Measurements from ENCODE around the gene BRCA2.
A peak's percentile ranks its signal among the peaks of the same experiment; 100 is the strongest.

The BRCA2 gene

DNA sequence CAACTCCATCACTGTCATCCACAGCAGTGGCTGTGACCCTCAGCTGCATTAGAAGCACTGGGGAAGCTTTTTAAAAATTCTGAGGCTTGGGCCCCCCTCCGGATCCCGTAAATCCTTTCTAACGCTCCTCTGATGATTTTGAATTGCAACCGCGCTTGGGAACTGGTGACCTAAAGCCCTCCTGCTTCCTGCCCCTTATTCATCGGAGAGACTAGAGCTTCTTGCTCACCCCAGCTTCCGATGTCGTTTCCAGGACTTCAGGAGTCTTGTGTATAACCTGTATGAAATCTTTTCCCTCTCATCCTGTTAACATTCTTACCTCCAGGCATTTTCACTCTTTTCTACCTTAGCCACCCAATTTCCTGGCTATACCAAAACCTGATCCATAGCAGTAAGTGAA lies 14.9 kb upstream of the BRCA2 start:
- H3K36me3 ChIP-seq (ENCODE audit: insufficient read depth, low read length): no peaks in the 10 kb centered on the region
- no peaks in the 10 kb centered on the region for H3K9me3 ChIP-seq (ENCODE audit: control insufficient read depth, insufficient read depth, low read length)
- H3K9ac ChIP-seq (ENCODE audit: low read depth, low read length): no peak overlapping the region
- no peaks in the 10 kb centered on the region for H3K4me1 ChIP-seq (ENCODE audit: insufficient read depth, low read length)

DNA sequence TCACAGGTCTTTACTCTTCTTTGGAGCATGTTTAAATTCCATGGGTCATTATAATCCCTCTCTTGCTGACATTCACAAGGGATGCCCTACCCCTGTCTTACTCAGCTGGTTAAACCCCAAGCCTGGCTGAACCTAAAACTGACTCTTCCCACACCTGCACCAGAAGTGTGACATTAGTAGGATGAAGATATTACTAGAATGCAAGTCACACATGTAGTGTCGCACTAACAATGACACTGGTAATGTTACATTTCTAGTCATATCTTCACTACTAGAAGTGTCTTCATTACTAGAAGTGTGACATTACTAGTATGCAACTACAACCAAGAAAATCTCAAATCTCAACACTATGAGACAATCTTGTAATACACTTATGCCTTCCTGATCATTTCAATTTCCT lies 14.4 kb upstream of the BRCA2 start:
- H3K9ac ChIP-seq (ENCODE audit: low read depth, low read length): no peak overlapping the region
- H3K9me3 ChIP-seq (ENCODE audit: control insufficient read depth, insufficient read depth, low read length): no peaks in the 10 kb centered on the region
- H3K36me3 ChIP-seq (ENCODE audit: insufficient read depth, low read length): no peaks in the 10 kb centered on the region
- no peaks in the 10 kb centered on the region for H3K4me1 ChIP-seq (ENCODE audit: insufficient read depth, low read length)

DNA sequence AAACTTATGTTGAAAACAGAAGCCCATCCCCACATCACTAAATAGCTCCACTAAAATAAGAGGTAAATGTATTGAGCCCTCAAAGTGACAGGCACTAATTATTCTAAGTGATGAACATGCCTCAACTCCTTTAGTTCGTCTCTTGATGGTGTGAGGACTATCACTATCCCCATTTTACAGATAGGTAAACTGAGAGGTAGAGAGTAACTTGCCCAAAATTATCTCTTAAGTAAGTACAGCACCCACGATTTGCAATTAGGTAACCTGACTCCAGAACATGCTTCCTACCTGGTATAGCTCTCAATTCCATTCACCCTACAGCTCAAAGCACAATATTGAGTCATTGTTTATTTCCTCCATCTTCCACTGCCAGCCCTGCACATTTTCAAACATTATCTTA lies 12.8 kb upstream of the BRCA2 start:
- Histone ChIP-seq H3K9ac (ENCODE audit: low read depth, low read length) (no peak overlapping the region), H3K36me3 (ENCODE audit: insufficient read depth, low read length) (no peaks in the 10 kb centered on the region), H3K4me1 (ENCODE audit: insufficient read depth, low read length) (no peaks in the 10 kb centered on the region), H3K9me3 (ENCODE audit: control insufficient read depth, insufficient read depth, low read length) (no peaks in the 10 kb centered on the region)

DNA sequence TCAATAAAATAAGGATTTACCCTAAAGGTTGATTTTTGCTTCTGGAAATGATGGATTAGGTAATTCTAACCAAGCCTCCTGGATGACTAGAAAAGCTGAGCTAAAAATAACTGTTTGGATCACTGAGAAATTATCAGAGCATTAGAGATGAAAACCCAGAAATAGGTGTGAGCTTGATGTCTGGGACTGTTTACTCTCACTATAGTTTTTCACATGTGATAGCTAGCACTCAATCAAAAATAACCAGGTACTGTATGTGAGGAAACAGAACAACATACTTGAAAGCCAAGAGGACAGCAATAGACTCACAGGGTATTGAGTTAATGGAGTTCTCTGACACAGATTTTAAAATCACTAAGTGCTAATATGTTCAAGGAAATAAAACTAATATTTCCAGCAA lies 9.7 kb upstream of the BRCA2 start:
- no peaks in the 10 kb centered on the region for H3K36me3 ChIP-seq (ENCODE audit: insufficient read depth, low read length)
- no peaks in the 10 kb centered on the region for H3K4me1 ChIP-seq (ENCODE audit: insufficient read depth, low read length)
- H3K9me3 ChIP-seq (ENCODE audit: control insufficient read depth, insufficient read depth, low read length): no peaks in the 10 kb centered on the region
- no peak overlapping the region for H3K9ac ChIP-seq (ENCODE audit: low read depth, low read length)

DNA sequence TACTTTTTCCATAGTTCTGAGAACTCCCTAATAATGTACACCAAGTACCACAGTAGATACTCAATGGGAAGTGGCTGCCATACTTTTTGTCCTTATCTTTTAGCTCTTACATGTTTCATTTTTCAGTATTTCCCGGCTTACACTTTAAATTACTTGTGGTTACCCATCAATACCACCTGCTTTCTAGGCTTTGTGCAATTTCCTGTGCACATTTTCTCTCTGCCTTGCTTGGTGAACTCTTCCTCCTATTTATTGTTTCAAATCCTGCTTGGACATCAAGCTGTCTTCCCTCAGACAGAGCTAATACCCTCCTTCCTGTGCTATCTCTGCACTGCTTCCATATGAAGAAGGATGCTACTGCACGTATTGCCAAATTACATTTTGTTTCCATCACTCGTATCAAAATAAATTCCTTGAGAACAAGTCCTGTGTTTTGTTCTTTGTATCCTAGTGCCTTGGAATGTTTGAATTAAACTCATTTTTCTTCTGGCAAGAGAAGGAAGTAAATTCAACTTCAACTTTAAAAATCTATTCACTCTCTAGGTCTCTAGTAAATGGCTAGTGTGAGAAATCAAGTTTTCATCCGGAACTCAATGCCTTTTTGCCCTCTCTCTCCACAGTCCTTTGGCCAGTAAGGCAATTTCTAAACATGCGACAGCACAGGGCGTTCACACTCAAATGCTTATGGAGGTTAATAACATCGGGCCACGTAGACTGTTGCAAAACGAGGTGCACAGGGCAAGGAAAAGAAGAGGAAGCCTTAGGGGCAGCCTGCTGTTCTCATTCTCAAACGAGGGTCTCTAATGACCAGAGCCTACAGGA lies 5.8 kb upstream of the BRCA2 start:
- H3K9ac ChIP-seq (ENCODE audit: low read depth, low read length): no peak overlapping the region
- no peaks in the 10 kb centered on the region for H3K9me3 ChIP-seq (ENCODE audit: control insufficient read depth, insufficient read depth, low read length)
- H3K4me1 ChIP-seq (ENCODE audit: insufficient read depth, low read length): no peaks in the 10 kb centered on the region
- no peaks in the 10 kb centered on the region for H3K36me3 ChIP-seq (ENCODE audit: insufficient read depth, low read length)

DNA sequence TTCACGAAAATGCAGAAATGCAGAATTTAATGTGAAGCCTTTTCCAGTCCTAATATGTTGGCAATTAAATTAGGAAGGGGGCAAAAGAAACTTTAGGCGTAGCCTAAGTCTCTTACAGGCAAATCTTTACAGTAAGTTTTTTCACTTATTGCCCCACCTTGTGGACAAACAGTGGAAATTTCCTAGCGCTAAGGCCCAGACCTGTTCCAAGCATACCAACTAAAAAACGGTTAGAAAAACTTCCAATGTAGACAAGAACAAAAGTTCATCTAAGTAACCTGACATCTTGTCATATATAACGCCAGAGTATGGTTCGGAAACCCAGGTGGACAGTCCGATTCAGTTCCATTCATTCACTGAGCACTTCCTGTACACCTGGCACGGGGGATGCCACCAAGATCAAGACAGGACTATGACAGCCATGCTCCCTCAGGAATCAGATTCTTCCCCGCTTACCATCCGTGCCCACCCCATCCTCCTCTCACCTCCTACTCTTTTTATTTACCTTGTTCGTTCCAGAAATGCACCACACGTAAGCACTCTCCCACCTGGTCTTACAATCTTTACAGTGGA lies 5.1 kb upstream of the BRCA2 start:
- Histone ChIP-seq H3K9ac (ENCODE audit: low read depth, low read length) (no peak overlapping the region), H3K36me3 (ENCODE audit: insufficient read depth, low read length) (no peaks in the 10 kb centered on the region), H3K9me3 (ENCODE audit: control insufficient read depth, insufficient read depth, low read length) (no peaks in the 10 kb centered on the region), H3K4me1 (ENCODE audit: insufficient read depth, low read length) (no peaks in the 10 kb centered on the region)

DNA sequence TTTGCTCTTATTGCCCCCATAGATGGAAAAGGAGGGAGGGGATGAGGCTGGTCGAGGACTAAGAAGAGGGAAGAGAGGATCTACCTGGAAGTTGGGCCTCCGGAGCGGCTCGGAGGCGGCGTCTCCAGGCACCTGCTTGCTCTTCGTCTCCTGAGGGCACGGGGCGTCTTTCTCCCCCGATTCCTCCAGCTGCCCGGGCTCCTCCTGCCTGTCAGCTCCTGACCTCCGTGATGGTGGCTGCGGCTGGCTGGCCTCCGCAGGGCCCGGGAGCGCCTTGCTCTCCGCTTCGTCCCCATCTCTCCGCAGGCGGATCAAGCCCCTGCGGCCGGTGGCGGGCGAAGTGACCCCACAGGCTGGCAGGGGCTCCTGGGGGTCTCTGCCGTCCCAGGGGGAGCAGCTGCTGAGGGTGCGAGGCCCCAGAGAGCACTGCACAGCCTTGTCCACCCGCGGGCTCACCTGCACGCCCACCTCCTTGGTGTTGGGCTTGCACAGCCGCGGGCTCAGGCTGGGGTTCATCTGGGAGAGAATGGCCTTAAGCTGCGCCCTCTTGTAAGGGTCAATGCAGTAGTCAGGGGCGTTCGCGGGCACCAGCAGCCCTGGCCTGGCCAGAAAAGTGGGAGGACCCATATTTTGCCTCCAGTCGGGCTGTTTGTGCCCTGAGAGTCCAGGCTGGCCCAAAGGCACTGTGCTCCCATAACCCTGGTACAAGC lies 4.0 kb upstream of the BRCA2 start:
- Histone ChIP-seq H3K9me3 (ENCODE audit: control insufficient read depth, insufficient read depth, low read length) (no peaks in the 10 kb centered on the region), H3K4me1 (ENCODE audit: insufficient read depth, low read length) (no peaks in the 10 kb centered on the region), H3K9ac (ENCODE audit: low read depth, low read length) (no peak overlapping the region), H3K36me3 (ENCODE audit: insufficient read depth, low read length) (no peaks in the 10 kb centered on the region)

DNA sequence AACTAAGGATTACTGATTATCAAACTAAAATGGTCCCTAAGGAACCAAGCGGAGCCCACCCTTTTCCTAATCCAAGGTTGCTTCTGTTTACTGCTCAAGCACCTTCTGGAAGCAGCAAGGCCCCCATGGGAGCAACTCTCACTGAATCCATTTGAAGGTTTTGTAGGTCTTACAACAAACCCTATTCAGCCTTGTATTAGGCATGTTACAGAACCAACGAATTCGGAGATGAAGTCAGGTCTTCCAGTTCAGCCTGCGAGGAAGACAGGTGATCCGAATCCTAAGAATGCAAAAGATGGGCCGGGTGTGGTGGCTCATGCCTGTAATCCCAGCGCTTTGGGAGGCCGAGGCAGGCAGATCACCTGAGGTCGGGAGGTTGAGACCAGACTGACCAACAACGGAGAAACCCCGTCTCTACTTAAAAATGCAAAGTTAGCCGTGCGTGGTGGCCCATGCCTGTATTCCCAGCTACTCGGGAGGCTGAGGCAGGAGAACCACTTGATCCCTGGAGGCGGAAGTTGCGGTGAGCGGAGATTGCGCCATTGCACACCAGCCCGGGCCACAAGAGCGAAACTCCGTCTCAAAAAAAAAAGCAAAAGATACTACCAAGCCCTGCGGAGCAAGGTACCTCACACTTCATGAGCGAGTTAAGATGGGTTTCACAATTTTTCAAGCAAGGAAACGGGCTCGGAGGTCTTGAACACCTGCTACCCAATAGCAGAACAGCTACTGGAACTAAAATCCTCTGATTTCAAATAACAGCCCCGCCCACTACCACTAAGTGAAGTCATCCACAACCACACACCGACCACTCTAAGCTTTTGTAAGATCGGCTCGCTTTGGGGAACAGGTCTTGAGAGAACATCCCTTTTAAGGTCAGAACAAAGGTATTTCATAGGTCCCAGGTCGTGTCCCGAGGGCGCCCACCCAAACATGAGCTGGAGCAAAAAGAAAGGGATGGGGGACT lies 754 bp upstream of the BRCA2 start:
- H3K9ac ChIP-seq (ENCODE audit: low read depth, low read length): peak overlapping the region; percentile 95
- H3K9me3 ChIP-seq (ENCODE audit: control insufficient read depth, insufficient read depth, low read length): no peaks in the 10 kb centered on the region
- H3K36me3 ChIP-seq (ENCODE audit: insufficient read depth, low read length): no peaks in the 10 kb centered on the region
- no peaks in the 10 kb centered on the region for H3K4me1 ChIP-seq (ENCODE audit: insufficient read depth, low read length)

DNA sequence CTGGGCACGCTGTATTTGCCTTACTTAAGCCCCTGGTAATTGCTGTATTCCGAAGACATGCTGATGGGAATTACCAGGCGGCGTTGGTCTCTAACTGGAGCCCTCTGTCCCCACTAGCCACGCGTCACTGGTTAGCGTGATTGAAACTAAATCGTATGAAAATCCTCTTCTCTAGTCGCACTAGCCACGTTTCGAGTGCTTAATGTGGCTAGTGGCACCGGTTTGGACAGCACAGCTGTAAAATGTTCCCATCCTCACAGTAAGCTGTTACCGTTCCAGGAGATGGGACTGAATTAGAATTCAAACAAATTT lies 676 bp downstream of the BRCA2 start:
- Histone ChIP-seq H3K9me3 (ENCODE audit: control insufficient read depth, insufficient read depth, low read length) (no peaks in the 10 kb centered on the region), H3K36me3 (ENCODE audit: insufficient read depth, low read length) (no peaks in the 10 kb centered on the region), H3K4me1 (ENCODE audit: insufficient read depth, low read length) (no peaks in the 10 kb centered on the region), H3K9ac (ENCODE audit: low read depth, low read length) (peak overlapping the region; percentile 95)

DNA sequence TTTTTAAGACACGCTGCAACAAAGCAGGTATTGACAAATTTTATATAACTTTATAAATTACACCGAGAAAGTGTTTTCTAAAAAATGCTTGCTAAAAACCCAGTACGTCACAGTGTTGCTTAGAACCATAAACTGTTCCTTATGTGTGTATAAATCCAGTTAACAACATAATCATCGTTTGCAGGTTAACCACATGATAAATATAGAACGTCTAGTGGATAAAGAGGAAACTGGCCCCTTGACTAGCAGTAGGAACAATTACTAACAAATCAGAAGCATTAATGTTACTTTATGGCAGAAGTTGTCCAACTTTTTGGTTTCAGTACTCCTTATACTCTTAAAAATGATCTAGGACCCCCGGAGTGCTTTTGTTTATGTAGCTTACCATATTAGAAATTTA lies 1.2 kb downstream of the BRCA2 start:
- Histone ChIP-seq H3K4me1 (ENCODE audit: insufficient read depth, low read length) (no peaks in the 10 kb centered on the region), H3K9me3 (ENCODE audit: control insufficient read depth, insufficient read depth, low read length) (no peaks in the 10 kb centered on the region), H3K9ac (ENCODE audit: low read depth, low read length) (peak overlapping the region; percentile 95; the same call in 1 of the 2 replicates), H3K36me3 (ENCODE audit: insufficient read depth, low read length) (no peaks in the 10 kb centered on the region)

DNA sequence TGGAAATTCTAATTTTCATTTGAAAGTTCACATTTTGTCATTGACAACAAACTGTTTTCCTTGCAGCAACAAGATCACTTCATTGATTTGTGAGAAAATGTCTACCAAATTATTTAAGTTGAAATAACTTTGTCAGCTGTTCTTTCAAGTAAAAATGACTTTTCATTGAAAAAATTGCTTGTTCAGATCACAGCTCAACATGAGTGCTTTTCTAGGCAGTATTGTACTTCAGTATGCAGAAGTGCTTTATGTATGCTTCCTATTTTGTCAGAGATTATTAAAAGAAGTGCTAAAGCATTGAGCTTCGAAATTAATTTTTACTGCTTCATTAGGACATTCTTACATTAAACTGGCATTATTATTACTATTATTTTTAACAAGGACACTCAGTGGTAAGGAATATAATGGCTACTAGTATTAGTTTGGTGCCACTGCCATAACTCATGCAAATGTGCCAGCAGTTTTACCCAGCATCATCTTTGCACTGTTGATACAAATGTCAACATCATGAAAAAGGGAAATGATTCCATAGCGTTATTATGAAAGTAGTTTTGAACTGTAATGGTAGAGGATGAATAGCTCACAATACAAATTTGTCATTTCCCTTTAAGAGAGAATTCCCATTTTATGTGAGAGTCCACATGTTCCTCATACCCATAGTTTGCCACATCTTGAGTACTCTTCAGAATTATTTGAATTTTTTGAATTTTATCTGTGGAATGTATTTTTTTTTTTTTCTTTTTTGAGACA lies 2.6 kb downstream of the BRCA2 start:
- Histone ChIP-seq H3K9me3 (ENCODE audit: control insufficient read depth, insufficient read depth, low read length) (no peaks in the 10 kb centered on the region), H3K4me1 (ENCODE audit: insufficient read depth, low read length) (no peaks in the 10 kb centered on the region), H3K36me3 (ENCODE audit: insufficient read depth, low read length) (no peaks in the 10 kb centered on the region)

DNA sequence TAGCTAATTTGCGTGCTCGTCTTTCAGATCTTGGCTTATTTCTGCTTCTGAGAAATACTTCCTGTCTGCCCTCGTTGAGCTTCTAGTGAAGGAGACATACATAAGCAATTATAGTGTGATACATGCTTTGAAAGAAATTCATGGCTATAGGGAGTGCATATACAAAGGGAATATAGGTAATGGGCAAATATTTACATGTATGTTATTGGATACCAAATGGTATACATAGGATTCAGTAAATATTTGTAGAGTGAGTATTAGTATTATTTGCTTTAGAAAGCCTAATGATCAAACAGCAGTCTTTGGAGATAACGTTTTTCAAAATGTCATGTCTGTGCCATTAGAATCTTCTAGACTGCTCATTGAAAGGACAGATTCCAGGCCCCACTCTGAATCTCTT lies 5.2 kb downstream of the BRCA2 start:
- H3K36me3 ChIP-seq (ENCODE audit: insufficient read depth, low read length): peaks cover 3% of the 10 kb centered on the region; the same call in 1 of the 2 replicates
- H3K9ac ChIP-seq (ENCODE audit: low read depth, low read length): no peak overlapping the region
- H3K9me3 ChIP-seq (ENCODE audit: control insufficient read depth, insufficient read depth, low read length): no peaks in the 10 kb centered on the region
- H3K4me1 ChIP-seq (ENCODE audit: insufficient read depth, low read length): no peaks in the 10 kb centered on the region

More for the DNA sequence above, 2.6 kb downstream of the BRCA2 start:
- no peak overlapping the region for H3K9ac ChIP-seq (ENCODE audit: low read depth, low read length)

DNA sequence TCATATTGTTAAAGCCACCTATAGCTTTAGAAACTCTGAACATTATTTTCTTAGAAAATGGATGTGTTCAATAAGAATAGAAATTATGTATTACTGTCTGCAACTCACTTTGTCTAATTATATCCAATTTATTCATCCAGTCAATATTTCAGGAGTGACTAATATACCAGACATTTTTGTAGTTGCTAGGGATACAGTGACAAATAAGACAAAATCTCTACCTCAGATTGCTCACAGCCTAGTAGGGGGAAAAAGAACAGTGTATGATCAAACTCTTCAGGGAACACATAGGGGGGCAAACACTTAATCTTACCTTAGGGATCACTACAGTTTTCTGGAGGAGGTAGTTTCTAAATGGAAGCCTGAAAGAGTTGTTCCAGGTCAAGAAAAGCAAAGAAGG lies 8.6 kb downstream of the BRCA2 start:
- H3K9me3 ChIP-seq (ENCODE audit: control insufficient read depth, insufficient read depth, low read length): no peaks in the 10 kb centered on the region
- peaks cover 3% of the 10 kb centered on the region; the same call in 1 of the 2 replicates for H3K36me3 ChIP-seq (ENCODE audit: insufficient read depth, low read length)
- no peak overlapping the region for H3K9ac ChIP-seq (ENCODE audit: low read depth, low read length)
- H3K4me1 ChIP-seq (ENCODE audit: insufficient read depth, low read length): no peaks in the 10 kb centered on the region

Data from ES-I3 (cell line).